DMS53 treated with DMSO at 0.1 percent for 48 hours (cell line): Measurements from ENCODE around the gene MCMBP.
"Not testable (repeated sequence)": the region's sequence is repeated elsewhere in the genome, so short reads cannot be mapped to it uniquely, and the experiment has no call there.

Experiments
- DNase-seq: peaks from one replicate; lab custom pipeline; 2025; ENCODE audit not compliant: unreplicated experiment; lab: John Stamatoyannopoulos, UW

The MCMBP gene

GRCh38 chr10:119832951-119833350, 39.7 kb downstream of the MCMBP start:
- no peak for DNase-seq

- no peak for DNase-seq
These were observed 41.0 kb downstream of the MCMBP start for GRCh38 chr10:119831656-119832055.

DNA sequence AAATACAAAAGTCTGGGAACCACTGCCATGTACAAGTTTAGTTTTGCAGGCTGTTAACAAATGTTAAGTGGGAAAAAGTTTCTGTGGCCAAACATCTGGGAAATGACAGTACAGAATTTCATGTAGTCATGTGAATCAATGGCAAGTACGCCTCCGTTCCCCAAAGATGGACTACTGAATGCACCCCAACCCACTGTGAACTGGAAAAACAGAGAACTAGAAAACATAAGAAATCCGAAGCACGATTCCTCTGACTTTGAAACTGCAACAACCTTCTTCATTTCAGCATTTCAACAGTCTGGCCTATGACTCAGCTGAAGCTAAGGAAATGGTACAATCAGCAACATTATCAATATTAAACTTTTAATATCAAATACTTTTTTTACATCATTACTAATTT, 41.8 kb downstream of the MCMBP start:
- DNase-seq = no peak

DNA sequence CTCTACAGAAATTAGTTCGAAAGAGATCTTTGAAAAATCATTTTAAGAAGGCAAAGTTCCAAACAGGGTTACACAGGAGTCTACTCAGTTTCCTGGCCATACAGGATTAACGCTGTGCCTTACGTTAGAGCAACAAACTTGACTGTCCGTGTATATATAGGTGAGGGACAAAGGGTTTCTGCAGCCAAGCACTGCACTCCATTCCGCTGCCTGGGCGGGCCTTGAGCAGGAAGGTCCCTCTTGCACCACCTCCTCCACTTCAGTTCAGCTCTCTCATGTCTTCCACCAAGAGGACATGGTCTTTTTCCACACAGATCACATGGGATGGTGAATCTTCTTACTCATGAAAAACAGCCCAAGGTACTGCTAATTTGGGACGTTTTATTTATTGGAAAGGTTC, 43.2 kb downstream of the MCMBP start:
- DNase-seq = no peak

GRCh38 chr10:119827430-119827829, 45.2 kb downstream of the MCMBP start:
- no peak for DNase-seq

DNA sequence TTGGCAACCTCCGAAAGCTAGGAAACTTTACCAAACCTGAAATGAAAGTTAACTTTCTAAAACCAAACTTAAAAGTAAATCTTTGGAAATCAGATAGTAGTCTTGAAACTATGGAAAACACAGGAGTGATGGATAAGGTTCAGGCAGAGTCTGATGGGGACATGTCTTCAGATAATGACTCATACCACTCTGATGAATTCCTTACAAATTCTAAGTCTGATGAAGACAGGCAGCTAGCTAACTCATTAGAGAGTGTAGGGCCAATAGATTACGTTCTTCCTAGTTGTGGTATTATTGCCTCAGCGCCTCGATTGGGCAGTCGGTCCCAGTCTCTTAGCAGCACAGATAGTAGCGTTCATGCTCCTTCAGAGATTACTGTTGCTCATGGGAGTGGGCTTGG, 45.9 kb downstream of the MCMBP start:
- DNase-seq = no peak

- DNase-seq = no peak
These were observed 48.3 kb downstream of the MCMBP start for GRCh38 chr10:119824299-119824698.

DNA sequence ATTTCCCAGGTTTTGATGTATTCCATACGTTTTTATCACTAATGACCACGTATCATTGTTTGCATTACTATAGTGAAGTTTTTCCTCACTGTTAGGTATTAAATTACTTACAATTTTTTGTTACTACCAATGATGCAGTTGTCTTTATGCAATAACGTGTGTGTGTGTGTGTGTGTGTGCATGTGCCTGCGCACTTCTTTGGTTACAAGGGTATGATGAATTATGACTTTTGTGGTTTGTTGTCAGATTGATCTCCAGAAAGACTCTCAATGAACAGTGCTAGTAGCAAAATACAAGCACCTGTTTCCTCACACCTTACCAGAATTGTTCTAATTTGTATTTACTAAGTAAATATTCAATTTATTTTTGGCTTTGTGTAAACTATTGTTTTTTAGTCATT, 51.5 kb downstream of the MCMBP start:
- DNase-seq = no peak

GRCh38 chr10:119818889-119819270, 53.8 kb downstream of the MCMBP start:
- no peak for DNase-seq

- no peak for DNase-seq
These were observed 54.4 kb downstream of the MCMBP start for GRCh38 chr10:119817991-119818888.

DNA sequence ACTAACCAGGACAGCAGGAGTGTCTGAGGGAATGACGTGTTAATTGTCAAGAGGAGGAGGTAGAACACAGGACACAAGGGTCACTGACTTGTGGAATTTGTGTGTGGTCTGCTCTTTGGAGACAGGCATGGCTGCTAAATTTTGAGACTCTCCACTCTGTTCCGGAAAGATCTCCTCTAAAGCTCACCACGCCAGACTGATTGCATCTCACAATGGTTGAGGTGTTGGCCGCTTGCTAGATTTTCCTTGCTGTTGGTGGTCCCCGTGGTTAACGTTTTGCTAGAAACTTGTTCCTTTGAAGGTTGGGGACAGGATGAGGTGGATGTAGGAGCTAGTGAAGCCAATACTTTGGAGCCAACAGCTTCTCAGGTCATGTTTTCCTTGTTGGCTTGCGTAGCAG, 57.0 kb downstream of the MCMBP start:
- no peak for DNase-seq

GRCh38 chr10:119812684-119813083, 60.0 kb downstream of the MCMBP start:
- no peak for DNase-seq

DNA sequence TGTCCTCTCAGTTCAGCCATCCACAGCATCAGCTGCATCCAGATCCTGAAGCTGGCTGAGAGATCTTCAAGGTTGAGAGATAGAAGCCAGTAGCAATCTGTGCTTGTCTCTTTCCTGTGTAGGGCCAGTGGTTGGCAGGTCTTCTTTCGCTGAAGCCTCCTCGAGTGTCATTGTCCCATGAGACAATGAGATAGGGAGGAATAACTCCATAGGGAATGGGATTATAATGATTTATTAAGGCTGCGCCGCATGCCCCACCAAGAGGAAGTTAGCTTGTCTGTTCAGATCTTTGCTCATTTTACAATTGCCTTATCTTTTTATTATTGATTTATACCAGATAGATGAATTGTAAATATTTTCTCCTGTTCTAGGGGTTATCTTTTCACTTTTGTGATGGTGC, 61.5 kb downstream of the MCMBP start:
- DNase-seq = no peak

- DNase-seq = no peak
These were observed 64.5 kb downstream of the MCMBP start for GRCh38 chr10:119807960-119808697.

DNA sequence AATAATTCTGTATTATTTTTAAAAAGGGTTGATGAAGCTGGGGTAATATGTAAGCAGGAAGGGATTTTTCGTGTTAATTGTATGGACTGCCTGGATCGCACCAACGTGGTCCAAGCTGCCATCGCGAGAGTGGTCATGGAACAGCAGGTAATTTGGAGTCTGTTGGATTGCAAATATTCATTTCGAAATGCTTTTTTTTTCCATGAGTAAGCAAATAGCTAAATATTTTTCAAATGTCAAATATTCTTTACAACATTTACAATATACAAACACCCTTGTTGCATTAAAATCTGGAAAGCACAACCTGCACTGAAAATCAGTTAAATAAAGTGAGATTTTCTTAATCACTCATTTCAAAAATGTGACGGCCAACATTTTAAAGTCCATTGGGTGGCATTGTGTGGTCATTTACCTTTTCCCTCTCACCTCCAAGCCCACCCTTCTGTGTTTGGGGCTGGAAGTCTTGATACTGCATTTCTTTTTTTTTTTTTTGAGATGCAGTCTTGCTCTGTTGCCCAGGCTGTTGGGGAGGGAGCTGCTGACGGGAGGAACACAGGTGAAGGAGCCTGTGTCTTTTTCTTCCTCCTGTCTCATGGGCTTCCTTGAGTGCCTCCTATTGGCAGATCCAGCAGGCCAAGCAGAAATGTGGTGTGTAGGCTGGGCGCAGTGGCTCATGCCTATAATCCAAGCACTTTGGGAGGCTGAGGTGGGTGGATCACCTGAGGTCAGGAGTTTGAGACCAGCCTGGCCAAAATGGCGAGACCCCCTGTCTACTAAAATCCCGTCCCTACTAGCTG, 66.1 kb downstream of the MCMBP start:
- DNase-seq = no peak

DNA sequence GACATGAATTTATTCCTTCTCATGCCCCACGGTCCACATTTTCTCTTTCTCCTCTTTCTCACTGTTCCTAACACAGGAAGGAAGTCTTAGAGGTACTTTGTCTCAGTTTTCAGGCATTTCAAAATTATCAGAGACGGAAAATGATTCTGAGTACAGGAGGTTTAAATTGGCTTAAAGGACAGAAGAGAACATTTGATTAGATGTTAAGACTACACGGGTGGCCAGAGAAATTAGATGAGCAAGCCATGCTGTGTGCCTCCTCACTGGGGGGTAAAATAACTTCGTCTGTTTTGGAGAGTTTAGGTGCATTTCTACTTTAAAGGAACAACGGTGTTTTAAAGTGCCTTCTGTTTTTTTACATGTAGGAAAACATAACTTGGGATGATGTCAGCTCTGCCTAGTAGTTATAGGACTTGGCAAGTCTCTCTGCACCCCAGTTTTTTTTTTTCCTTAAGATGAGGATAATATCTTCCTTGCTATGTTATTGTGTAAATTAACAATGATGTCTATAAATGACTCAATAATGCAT, 66.9 kb downstream of the MCMBP start:
- DNase-seq = no peak

DNA sequence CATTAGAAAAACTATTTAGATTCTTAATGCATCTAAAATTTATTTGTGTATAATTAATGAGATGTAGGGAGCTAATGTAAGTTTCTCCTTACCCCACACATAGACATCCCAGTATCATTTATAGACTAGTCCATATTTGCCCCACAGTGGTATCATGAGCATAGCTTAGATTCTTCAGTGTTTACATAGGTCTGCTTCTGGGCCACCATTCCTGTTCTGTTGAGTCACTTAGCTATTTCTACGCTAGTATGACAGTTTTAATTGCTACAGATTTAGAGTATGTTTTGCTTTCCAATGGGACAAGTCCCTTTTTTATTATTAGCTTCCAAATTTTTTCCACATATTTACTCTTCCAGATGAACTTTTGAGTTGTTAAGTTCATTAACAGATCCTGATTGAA, 69.4 kb downstream of the MCMBP start:
- DNase-seq = no peak

DNA sequence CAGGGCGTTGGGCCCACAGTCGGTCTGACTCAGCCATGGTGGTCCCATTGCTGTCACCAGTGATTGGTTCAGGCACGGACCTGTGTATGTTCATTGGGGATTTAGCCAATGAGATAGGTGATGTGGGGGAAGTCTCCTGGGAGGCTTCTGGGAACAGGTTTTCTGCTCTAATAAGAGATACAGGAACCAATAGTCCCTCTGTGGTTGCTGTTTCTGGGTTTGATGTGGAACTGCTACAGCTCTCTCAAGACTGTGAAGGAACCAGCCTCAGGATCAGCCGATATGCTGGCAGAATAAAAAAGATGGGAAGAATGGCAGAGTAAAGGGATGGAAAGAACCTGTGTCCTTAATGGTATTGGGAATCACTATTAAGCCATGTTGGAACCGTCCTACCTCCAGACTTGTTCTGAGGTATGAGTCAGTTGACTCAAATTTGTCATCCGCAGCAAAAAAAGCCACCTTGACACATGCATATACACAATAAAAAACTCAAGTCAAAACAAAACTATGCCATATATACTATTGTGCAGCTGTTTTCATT, 70.6 kb downstream of the MCMBP start:
- DNase-seq = no peak

- DNase-seq = no peak
These were observed 71.5 kb downstream of the MCMBP start for GRCh38 chr10:119801176-119801575.

DNA sequence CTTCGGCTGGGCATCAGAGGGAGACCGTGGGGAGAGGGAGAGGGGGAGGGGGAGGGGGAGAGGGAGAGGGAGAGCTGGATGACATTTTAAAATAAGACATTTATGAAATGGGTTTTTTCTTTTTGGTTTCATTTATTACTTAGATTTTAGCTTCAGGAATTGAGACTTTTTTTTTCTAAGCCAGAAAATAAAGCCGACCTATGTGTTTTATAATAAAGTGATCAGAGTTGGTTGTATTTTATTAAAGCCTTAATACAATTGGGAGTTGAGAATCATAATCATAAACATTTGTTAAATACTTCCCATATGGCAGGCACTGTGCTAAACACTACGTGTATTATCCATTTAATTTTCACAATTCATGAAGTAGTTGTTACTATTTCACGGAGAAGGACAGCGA, 76.6 kb downstream of the MCMBP start:
- DNase-seq = no peak

- DNase-seq = not testable (repeated sequence)
These were observed 77.5 kb downstream of the MCMBP start for GRCh38 chr10:119795101-119795500.
